Panc1 (cell line): ENCODE measurements around the gene FSTL4. TPM values are rescaled to one million over a fixed set of nuclear protein-coding genes. Genes with fewer than 3 reads are reported as not detected.

Experiments used
- ATAC-seq: fragments of 200-7000 bp; cut with Tn5 transposase; 2 replicates; pipeline ENCODE4 v1.9.1; 2020; ENCODE audit warnings: mild to moderate bottlenecking, moderate library complexity
- BruUV-seq: library from RNA; stranded (reverse); fragments of 400-500 nt; replicated peaks from 2 replicates; lab custom pipeline; 2021; lab: Mats Ljungman, UMichigan
- CTCF ChIA-PET: fragments of 300-600 bp; sonication (Branson Sonifier 250); formaldehyde crosslinking; loops from one replicate; lab custom pipeline; 2022; ENCODE audit warnings: antibody characterized with exemption; lab: Charles Lee
- POLR2A ChIA-PET: fragments of 300-600 bp; sonication (Branson Sonifier 250); formaldehyde crosslinking; loops from one replicate; lab custom pipeline; 2022; ENCODE audit warnings: antibody characterized with exemption; lab: Charles Lee
- DNase-seq: peaks from one replicate; pipeline ENCODE4 v3.0.0-alpha.2; 2010; ENCODE audit warnings: low read depth, low spot score
- H3K27ac ChIP-seq: 2 replicates; pipeline ENCODE4 v1.5.1; 2011; ENCODE audit warnings: mild to moderate bottlenecking, low read length, inconsistent platforms
- H3K27me3 ChIP-seq: fragments of 200-500 bp; sonication (Bioruptor generic); 2 replicates; pipeline ENCODE4 v1.6.0; 2014; ENCODE audit warnings: low read length, inconsistent platforms; ENCODE audit not compliant: control insufficient read depth, insufficient read depth
- H3K36me3 ChIP-seq: fragments of 200-500 bp; sonication (Bioruptor generic); 2 replicates; pipeline ENCODE4 v1.5.1; 2014; ENCODE audit warnings: inconsistent platforms, mild to moderate bottlenecking, low read length, moderate library complexity; ENCODE audit not compliant: control insufficient read depth, insufficient read depth
- H3K4me1 ChIP-seq: 2 replicates; pipeline ENCODE4 v1.5.1; 2011; ENCODE audit warnings: inconsistent platforms, mild to moderate bottlenecking, low read length, moderate library complexity; ENCODE audit not compliant: control insufficient read depth, insufficient read depth
- H3K4me3 ChIP-seq, 2 experiments: 2 replicates each; pipeline ENCODE4 v1.5.1; 2011 to 2012; ENCODE audit warnings: low read depth in 2 of 2, low read length in 2 of 2, mild to moderate bottlenecking in 2 of 2, inconsistent platforms in 1 of 2, moderate library complexity in 1 of 2
- H3K9me3 ChIP-seq: fragments of 200-500 bp; sonication (Bioruptor generic); 2 replicates; pipeline ENCODE4 v1.5.1; 2014; ENCODE audit warnings: low read depth, mild to moderate bottlenecking, inconsistent platforms, low read length, moderate library complexity; ENCODE audit not compliant: control insufficient read depth, insufficient read depth
- CTCF ChIP-seq: fragments of 450-650 bp; IDR thresholded peaks from 2 replicates; pipeline ENCODE4 v1.5.1; 2017; ENCODE audit warnings: mild to moderate bottlenecking
- POLR2AphosphoS5 ChIP-seq: IDR thresholded peaks from 2 replicates; pipeline ENCODE4 v1.6.1; 2012; ENCODE audit warnings: mild to moderate bottlenecking, low read depth, low read length, moderate library complexity
- REST ChIP-seq, 2 experiments: IDR thresholded peaks; 2 replicates each; pipeline ENCODE4 v1.6.1; 2011 to 2012; ENCODE audit warnings: low read depth in 2 of 2, control low read depth in 1 of 2, low read length in 1 of 2, mild to moderate bottlenecking in 1 of 2, moderate library complexity in 1 of 2; ENCODE audit not compliant: insufficient read depth in 1 of 2
- SIN3A ChIP-seq: IDR thresholded peaks from 2 replicates; pipeline ENCODE4 v1.6.1; 2012; ENCODE audit warnings: low read depth, mild to moderate bottlenecking, low read length, moderate library complexity, borderline replicate concordance; ENCODE audit not compliant: insufficient read depth
- TCF7L2 ChIP-seq: IDR thresholded peaks from 2 replicates; pipeline ENCODE4 v1.6.1; 2011; ENCODE audit warnings: mild to moderate bottlenecking, low read depth, low read length, inconsistent platforms
- in situ Hi-C: cut with HindIII; loops from 2 replicates; pipeline ENCODE4 v1.10.0; 2016; ENCODE audit warnings: low sequenced_read_pairs, low pct_unique_long_range_greater_than_20kb
- intact Hi-C: fragments of 100-400 bp; cut with micrococcal nuclease; formaldehyde crosslinking; loops from one replicate; pipeline ENCODE4 v1.10.0; 2022; ENCODE audit not compliant: unreplicated experiment
- total RNA-seq: library from RNA; stranded (reverse); gene quantifications from one replicate; pipeline ENCODE4 v1.2.1, GENCODE V29; 2021; ENCODE audit not compliant: unreplicated experiment

Gene FSTL4
- total RNA-seq, 1 experiment from 2014 or later: 0.18 TPM

- POLR2A ChIA-PET: interaction anchor here (0.7 kb wide), 1 partner anchor 511 kb away, joined by 3 read pairs; no protein-coding TSS in a partner anchor
- intact Hi-C loops (no loop called here), in situ Hi-C loops (no loop called here)
- TF ChIP-seq TCF7L2 (no peak), POLR2AphosphoS5 (no peak), SIN3A (no peak), CTCF (no peak)
- H3K36me3 ChIP-seq: no peaks in the 10 kb centered on the region
- no TSS peak for BruUV-seq
- no peak overlapping the region for H3K4me3 ChIP-seq
- no peak overlapping the region for H3K27ac ChIP-seq
- no peak for ATAC-seq
- DNase-seq: no peak
- peaks cover 7% of the 10 kb centered on the region; the same call in 1 of the 2 replicates for H3K27me3 ChIP-seq
- CTCF ChIA-PET: interaction anchor here (0.5 kb wide), 1 partner anchor 514 kb away, joined by 5 read pairs; no protein-coding TSS in a partner anchor
- H3K4me1 ChIP-seq: no peaks in the 10 kb centered on the region
- H3K9me3 ChIP-seq: no peaks in the 10 kb centered on the region
Measured at GRCh38 chr5:133455676-133456075, 156.7 kb downstream of the FSTL4 start.

DNA sequence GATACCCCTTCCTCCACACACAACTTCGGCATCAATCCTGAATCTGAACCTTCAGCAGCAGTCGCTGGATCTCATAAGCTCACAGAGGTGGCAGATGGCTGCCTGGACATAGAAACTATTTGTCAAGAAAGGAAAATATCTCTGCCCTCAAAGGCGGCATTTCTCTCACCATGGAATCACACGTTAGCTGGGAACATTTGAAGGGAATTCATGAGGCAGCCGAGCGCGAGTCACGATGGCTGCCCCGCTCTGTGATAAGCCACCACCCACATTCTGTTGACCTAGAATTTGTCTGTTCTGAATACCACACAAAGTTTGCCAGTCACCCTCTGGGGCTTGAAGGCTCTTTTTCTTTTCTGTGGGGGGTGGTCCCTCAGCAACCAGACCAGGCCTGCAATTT is 157.9 kb downstream of the FSTL4 start:
- no peak for DNase-seq
- ATAC-seq: no peak
- H3K36me3 ChIP-seq: no peaks in the 10 kb centered on the region
- H3K4me3 ChIP-seq: no peak overlapping the region
- in situ Hi-C loops: no loop called here
- ChIA-PET POLR2A (no interaction called here), CTCF (no interaction called here)
- no peak overlapping the region for H3K27ac ChIP-seq
- H3K9me3 ChIP-seq: no peaks in the 10 kb centered on the region
- TF ChIP-seq TCF7L2: no peak
- no peak for TF ChIP-seq SIN3A
- no peak for TF ChIP-seq POLR2AphosphoS5
- TF ChIP-seq REST (IDR thresholded peaks at IDR 0.05; ENCODE audit: insufficient read depth in 1 of 2, low read depth in 2 of 2, low read length in 1 of 2): no peak
- peaks cover 7% of the 10 kb centered on the region; the same call in 1 of the 2 replicates for H3K27me3 ChIP-seq
- H3K4me1 ChIP-seq: no peaks in the 10 kb centered on the region
- intact Hi-C loops: no loop called here
- no TSS peak for BruUV-seq

GRCh38 chr5:133453831-133454230 is 158.5 kb downstream of the FSTL4 start:
- Histone ChIP-seq H3K27ac (no peak overlapping the region), H3K9me3 (no peaks in the 10 kb centered on the region), H3K27me3 (peaks cover 7% of the 10 kb centered on the region; the same call in 1 of the 2 replicates), H3K4me3 (no peak overlapping the region), H3K4me1 (no peaks in the 10 kb centered on the region), H3K36me3 (no peaks in the 10 kb centered on the region)
- BruUV-seq: no TSS peak
- intact Hi-C loops (no loop called here), in situ Hi-C loops (no loop called here)
- CTCF ChIA-PET: no interaction called here
- no peak for TF ChIP-seq SIN3A
- TF ChIP-seq CTCF: no peak
- TF ChIP-seq POLR2AphosphoS5: no peak
- no peak for TF ChIP-seq TCF7L2
- no peak for TF ChIP-seq REST (IDR thresholded peaks at IDR 0.05; ENCODE audit: insufficient read depth in 1 of 2, low read depth in 2 of 2, low read length in 1 of 2)
- POLR2A ChIA-PET: no interaction called here
- DNase-seq: no peak
- no peak for ATAC-seq
